Stimulated activated naive B cell treated with anti-CD40 and anti-IgM and Interleukin-4, amounts not matched to agents 10 μg/mL and 1 μg/mL and 100 μg/mL, for 72 hours (primary cell): ENCODE measurements around the gene ATPAF2.

Experiments
- ATAC-seq, 2 donors: fragments of 150-1000 bp; cut with Tn5 transposase; replicated peaks; 2 replicates each; pipeline ENCODE4 v1.10.0; 2021; ENCODE audit warnings: moderate library complexity in 1 of 2
- DNase-seq: peaks from one replicate; pipeline ENCODE4 v3.0.0; 2021
- H3K27ac Mint-ChIP-seq: one replicate; pipeline ENCODE4 v1.8.0; 2022; ENCODE audit warnings: mild to moderate bottlenecking, mixed read lengths
- H3K27me3 Mint-ChIP-seq, 2 donors: one replicate each; pipeline ENCODE4 v1.8.0; 2022; ENCODE audit warnings: mixed read lengths in 2 of 2
- H3K36me3 Mint-ChIP-seq, 2 donors: one replicate each; pipeline ENCODE4 v1.8.0; 2022; ENCODE audit warnings: mixed read lengths in 2 of 2, mild to moderate bottlenecking in 1 of 2
- H3K4me1 Mint-ChIP-seq, 2 donors: one replicate each; pipeline ENCODE4 v1.8.0; 2022; ENCODE audit warnings: mixed read lengths in 2 of 2, mild to moderate bottlenecking in 1 of 2
- H3K4me3 Mint-ChIP-seq, 2 donors: one replicate each; pipeline ENCODE4 v1.8.0; 2022; ENCODE audit warnings: mild to moderate bottlenecking in 2 of 2, mixed read lengths in 2 of 2, moderate library complexity in 1 of 2
- H3K9me3 Mint-ChIP-seq, 2 donors: one replicate each; pipeline ENCODE4 v1.8.0; 2022; ENCODE audit warnings: mixed read lengths in 2 of 2, mild to moderate bottlenecking in 1 of 2

The ATPAF2 gene

DNA sequence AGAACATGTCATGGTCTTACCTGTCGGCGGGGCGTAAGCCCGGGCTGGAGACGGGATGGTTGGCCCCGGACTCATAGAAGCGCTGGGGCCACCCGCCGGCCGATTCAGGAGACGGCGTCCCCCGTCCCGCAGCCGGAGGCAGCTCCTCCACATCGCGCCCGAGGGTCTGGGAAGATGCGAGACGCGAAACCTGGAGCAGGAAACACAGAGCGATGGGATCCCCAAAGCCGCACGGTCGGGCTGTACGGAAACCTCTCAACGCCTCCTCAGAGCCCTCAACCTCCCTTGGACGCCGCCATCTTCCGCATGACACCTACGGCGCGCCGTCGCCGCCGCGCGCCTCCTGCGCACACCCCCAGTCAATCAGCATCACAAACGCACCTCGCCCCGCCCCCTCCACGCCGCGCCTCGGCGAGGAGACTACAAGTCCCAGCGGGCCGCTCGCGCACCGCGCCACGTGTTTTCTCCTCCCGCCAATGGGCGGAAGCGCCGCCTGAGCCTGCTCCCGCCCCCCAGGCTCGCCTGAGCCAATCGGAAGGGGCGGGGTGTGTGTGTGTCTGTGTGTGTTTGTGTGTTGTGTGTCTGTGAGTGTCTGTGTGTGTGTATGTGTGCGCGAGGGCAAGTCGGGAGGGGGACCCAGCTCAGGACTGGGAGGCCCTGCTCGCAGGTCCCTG, at the start of gene ATPAF2, which contains the start of gene GID4:
TSS of gene ATPAF2 (minus strand) at position 308 of the 674 bp plus-strand sequence. CDS start at position 153, 155 bp downstream.
TSS of gene GID4 (plus strand) at position 548 of the 674 bp plus-strand sequence. CDS start at position 605, 57 bp downstream.
- peaks cover 37 to 59% of the 10 kb centered on the region in 2 donors for H3K4me1 Mint-ChIP-seq
- peak within 1 kb of the TSS; percentile 83 to 91 for H3K4me3 Mint-ChIP-seq
- H3K9me3 Mint-ChIP-seq = no peaks in the 10 kb centered on the region
- DNase-seq = peak; percentile 100
- no peaks in the 10 kb centered on the region for H3K27me3 Mint-ChIP-seq
- ATAC-seq = peak; percentile 86 to 91
- H3K27ac Mint-ChIP-seq = peak within 1 kb of the TSS; percentile 94
- peaks cover 8 to 11% of the 10 kb centered on the region in 2 donors for H3K36me3 Mint-ChIP-seq

DNA sequence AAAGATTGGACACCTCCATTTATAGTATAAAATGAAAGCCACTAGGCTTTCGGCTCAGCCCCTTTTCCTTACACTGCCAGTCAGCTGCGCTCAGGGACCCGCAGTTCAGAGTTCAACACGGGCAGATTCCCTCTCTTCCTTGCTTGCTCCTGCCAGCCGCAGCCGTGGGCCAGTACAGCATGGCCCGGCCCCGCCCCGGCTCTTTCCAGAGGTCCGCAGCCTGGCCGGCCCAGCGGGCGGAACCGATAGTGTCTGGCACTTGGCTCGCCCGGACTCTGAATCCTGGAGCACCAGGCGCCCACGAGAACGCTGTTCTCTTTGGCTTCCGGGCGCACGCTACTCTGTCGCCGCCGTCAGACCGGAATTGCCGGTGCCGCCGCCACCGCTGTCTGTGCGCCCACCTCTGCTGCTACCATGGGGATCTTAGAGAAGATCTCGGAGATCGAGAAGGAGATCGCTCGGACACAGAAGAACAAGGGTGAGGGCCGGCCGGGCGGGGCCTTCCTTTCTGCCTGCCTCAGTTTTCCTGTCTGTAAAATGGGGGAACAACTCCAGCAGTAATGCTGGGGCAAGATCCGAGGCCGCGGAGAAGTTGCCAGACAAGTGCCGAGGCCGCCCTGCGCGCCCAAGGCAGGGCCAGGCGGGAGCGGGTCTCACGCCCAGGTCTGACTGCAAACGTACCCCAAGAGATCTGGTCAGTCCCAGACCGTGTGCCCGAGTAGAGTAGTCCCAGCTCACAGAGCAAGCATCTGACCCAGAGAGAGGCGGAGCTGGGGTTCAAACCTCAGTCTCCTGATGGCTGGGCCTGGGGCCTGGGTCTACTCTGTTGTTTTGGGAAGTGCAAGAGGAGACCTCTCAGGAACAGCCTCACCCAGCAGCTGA, 48.9 kb upstream of the ATPAF2 start, which contains the start of gene DRG2:
TSS of gene DRG2 (plus strand) at position 339 of the 882 bp plus-strand sequence. CDS start at position 415, 76 bp downstream.
- Mint-ChIP-seq H3K36me3 (peaks cover 19 to 24% of the 10 kb centered on the region in 2 donors), H3K4me3 (peak within 1 kb of the TSS; percentile 98 to 99), H3K27me3 (no peaks in the 10 kb centered on the region), H3K9me3 (no peaks in the 10 kb centered on the region), H3K4me1 (peaks cover 15 to 40% of the 10 kb centered on the region in 2 donors), H3K27ac (peak within 1 kb of the TSS; percentile 99)
- DNase-seq (peak; percentile 88), ATAC-seq (peak; percentile 89 to 94)

- H3K27ac Mint-ChIP-seq = no peak overlapping the region
- ATAC-seq (no peak), DNase-seq (no peak)
- H3K4me1 Mint-ChIP-seq = peaks cover 11 to 19% of the 10 kb centered on the region in 2 donors
- H3K36me3 Mint-ChIP-seq = peaks cover 2 to 7% of the 10 kb centered on the region in 2 donors
- H3K27me3 Mint-ChIP-seq = peaks cover 0 to 12% of the 10 kb centered on the region in 2 donors
- H3K9me3 Mint-ChIP-seq = no peaks in the 10 kb centered on the region
- H3K4me3 Mint-ChIP-seq = no peak overlapping the region
These were observed 45.3 kb upstream of the ATPAF2 start for GRCh38 chr17:18084256-18084655.

DNA sequence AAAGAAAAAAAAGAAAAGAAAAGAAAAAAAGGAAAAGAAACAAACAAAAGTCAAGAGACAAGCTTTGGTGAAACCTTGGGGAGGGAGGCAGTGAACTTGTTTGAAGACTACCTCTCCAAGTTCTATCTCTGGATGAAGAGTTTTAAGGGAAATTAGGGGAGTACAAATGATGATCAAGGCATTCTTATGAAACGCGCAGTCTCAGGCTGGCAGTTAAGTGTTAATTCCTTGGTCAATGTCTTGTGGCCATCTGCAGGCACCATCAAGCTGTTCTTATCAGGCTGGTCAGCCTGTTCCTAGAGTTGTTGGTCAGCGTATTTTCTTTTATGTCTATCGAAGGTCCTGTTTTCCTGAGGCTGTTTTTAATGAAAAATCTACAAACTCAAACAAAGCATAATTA, 40.6 kb upstream of the ATPAF2 start:
- ATAC-seq = no peak
- no peak for DNase-seq
- H3K4me3 Mint-ChIP-seq = no peak overlapping the region
- peaks cover 6 to 23% of the 10 kb centered on the region in 2 donors for H3K27me3 Mint-ChIP-seq
- H3K9me3 Mint-ChIP-seq = no peaks in the 10 kb centered on the region
- H3K27ac Mint-ChIP-seq = no peak overlapping the region
- no peaks in the 10 kb centered on the region for H3K36me3 Mint-ChIP-seq
- no peaks in the 10 kb centered on the region for H3K4me1 Mint-ChIP-seq

GRCh38 chr17:18076936-18077335, 38.0 kb upstream of the ATPAF2 start:
- H3K4me3 Mint-ChIP-seq = no peak overlapping the region
- H3K27ac Mint-ChIP-seq = no peak overlapping the region
- no peaks in the 10 kb centered on the region for H3K9me3 Mint-ChIP-seq
- ATAC-seq = no peak
- peaks cover 6 to 23% of the 10 kb centered on the region in 2 donors for H3K27me3 Mint-ChIP-seq
- DNase-seq = no peak
- no peaks in the 10 kb centered on the region for H3K4me1 Mint-ChIP-seq
- H3K36me3 Mint-ChIP-seq = no peaks in the 10 kb centered on the region

DNA sequence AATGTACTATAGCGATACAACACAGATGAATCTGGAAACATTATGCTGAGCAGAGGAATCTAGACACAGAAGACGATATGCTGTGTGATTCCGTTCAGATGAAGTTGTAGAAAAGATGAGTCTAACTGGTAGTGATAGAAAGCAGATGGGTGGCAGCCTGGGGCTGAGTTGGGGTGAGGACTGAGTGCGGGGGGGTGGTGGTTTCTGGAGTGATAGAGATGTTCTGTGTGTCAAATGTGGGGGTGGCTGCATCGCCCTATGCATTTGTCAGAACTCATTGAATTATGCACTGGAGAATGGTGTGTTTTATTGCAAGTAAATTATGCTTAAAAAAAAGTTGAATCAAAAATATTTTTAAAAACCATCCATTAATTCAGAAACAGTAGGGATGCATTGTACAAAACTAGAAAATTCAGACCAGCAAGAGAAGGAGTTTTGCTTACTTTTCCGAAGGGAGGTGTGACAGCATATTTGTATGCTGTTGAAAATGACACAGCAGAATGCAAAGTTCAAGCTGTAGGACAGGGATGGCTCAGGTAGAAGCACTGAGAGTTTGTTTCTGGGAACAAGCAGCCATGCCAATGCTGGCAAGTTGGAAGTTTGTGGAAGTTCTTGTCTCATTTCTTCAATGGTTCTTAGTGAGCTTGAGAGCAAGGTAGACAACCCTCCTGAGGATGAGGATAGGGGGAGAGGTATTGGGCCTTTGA, 35.8 kb upstream of the ATPAF2 start:
- ATAC-seq = no peak
- Mint-ChIP-seq H3K4me1 (peaks cover 0 to 2% of the 10 kb centered on the region in 2 donors), H3K27ac (no peak overlapping the region), H3K27me3 (peaks cover 6 to 16% of the 10 kb centered on the region in 2 donors), H3K9me3 (no peaks in the 10 kb centered on the region), H3K36me3 (no peaks in the 10 kb centered on the region), H3K4me3 (no peak overlapping the region)
- DNase-seq = no peak

DNA sequence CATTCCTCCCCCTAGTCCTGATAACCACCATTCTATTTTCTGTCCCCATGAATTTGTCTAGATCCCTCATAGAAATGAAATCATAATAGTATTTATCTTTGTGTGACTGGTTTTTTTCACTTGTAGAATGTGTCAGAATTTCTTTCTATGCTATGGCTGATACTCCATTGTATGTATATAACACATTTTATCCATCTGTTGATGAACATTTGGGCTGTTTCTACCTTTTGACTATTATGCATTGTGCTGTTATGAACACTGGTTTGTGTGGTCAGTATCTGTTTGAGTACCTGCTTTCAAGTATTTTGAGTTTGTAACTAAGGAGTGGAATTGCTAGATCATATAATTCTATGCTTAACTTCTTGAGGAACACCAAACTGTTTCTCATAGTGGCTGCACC, 32.8 kb upstream of the ATPAF2 start:
- Mint-ChIP-seq H3K27ac (no peak overlapping the region), H3K9me3 (no peaks in the 10 kb centered on the region), H3K4me3 (no peak overlapping the region), H3K36me3 (peaks cover 0 to 4% of the 10 kb centered on the region in 2 donors), H3K4me1 (peaks cover 0 to 2% of the 10 kb centered on the region in 2 donors), H3K27me3 (peaks cover 6 to 7% of the 10 kb centered on the region in 2 donors)
- ATAC-seq (no peak), DNase-seq (no peak)

GRCh38 chr17:18070861-18071340, 31.9 kb upstream of the ATPAF2 start:
- peaks cover 6 to 7% of the 10 kb centered on the region in 2 donors for H3K27me3 Mint-ChIP-seq
- DNase-seq = no peak
- H3K27ac Mint-ChIP-seq = no peak overlapping the region

GRCh38 chr17:18069101-18069500, 30.1 kb upstream of the ATPAF2 start:
- DNase-seq = no peak
- Mint-ChIP-seq H3K36me3 (peaks cover 9 to 17% of the 10 kb centered on the region in 2 donors), H3K27me3 (no peaks in the 10 kb centered on the region), H3K4me1 (peaks cover 0 to 2% of the 10 kb centered on the region in 2 donors), H3K9me3 (no peaks in the 10 kb centered on the region), H3K4me3 (no peak overlapping the region), H3K27ac (no peak overlapping the region)
- no peak for ATAC-seq

More at GRCh38 chr17:18070861-18071340, 31.9 kb upstream of the ATPAF2 start:
- H3K4me1 Mint-ChIP-seq = peaks cover 0 to 2% of the 10 kb centered on the region in 2 donors
- H3K9me3 Mint-ChIP-seq = no peaks in the 10 kb centered on the region
- ATAC-seq = no peak
- no peak overlapping the region for H3K4me3 Mint-ChIP-seq
- H3K36me3 Mint-ChIP-seq = peaks cover 1 to 4% of the 10 kb centered on the region in 2 donors

GRCh38 chr17:18066866-18067265, 27.9 kb upstream of the ATPAF2 start:
- Mint-ChIP-seq H3K27ac (no peak overlapping the region), H3K9me3 (no peaks in the 10 kb centered on the region), H3K36me3 (peaks cover 11 to 24% of the 10 kb centered on the region in 2 donors), H3K4me1 (peaks cover 0 to 2% of the 10 kb centered on the region in 2 donors), H3K27me3 (no peaks in the 10 kb centered on the region), H3K4me3 (no peak overlapping the region)
- DNase-seq (no peak), ATAC-seq (no peak)

DNA sequence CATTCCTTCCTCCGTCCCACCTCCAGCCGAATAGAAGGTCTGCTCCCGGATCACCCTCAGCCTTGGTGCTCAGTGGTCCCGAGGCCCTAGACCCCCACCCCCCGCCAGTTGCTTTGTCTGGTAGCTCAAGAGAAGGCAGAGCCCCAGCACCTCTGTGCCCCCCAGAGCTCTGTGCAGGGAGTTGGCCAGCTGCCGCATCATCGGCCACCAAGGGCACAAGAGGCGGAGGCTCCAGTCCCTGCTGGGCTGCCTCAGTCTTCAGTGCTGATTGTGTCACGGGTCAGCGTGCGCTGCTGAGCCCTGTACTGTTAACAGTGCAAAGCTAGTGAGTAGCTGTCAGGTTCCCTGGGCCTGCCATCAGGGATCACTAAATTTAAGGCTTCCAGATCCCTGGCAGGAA, 26.6 kb upstream of the ATPAF2 start:
- Mint-ChIP-seq H3K27me3 (no peaks in the 10 kb centered on the region), H3K4me3 (no peak overlapping the region), H3K36me3 (peaks cover 13 to 29% of the 10 kb centered on the region in 2 donors), H3K9me3 (no peaks in the 10 kb centered on the region), H3K27ac (no peak overlapping the region), H3K4me1 (no peaks in the 10 kb centered on the region)
- DNase-seq (no peak), ATAC-seq (no peak)

GRCh38 chr17:18064053-18064452, 25.1 kb upstream of the ATPAF2 start:
- Mint-ChIP-seq H3K27ac (no peak overlapping the region), H3K4me1 (no peaks in the 10 kb centered on the region), H3K4me3 (no peak overlapping the region), H3K36me3 (peaks cover 20 to 35% of the 10 kb centered on the region in 2 donors), H3K27me3 (no peaks in the 10 kb centered on the region), H3K9me3 (no peaks in the 10 kb centered on the region)
- DNase-seq (no peak), ATAC-seq (no peak)

- no peak for ATAC-seq
- H3K27ac Mint-ChIP-seq = no peak overlapping the region
- no peak for DNase-seq
- no peaks in the 10 kb centered on the region for H3K9me3 Mint-ChIP-seq
- H3K27me3 Mint-ChIP-seq = no peaks in the 10 kb centered on the region
- peaks cover 25 to 44% of the 10 kb centered on the region in 2 donors for H3K36me3 Mint-ChIP-seq
- H3K4me3 Mint-ChIP-seq = no peak overlapping the region
- H3K4me1 Mint-ChIP-seq = peaks cover 0 to 2% of the 10 kb centered on the region in 2 donors
These were observed 20.3 kb upstream of the ATPAF2 start for GRCh38 chr17:18059283-18059682.

- ATAC-seq (no peak), DNase-seq (no peak)
- H3K27me3 Mint-ChIP-seq = no peaks in the 10 kb centered on the region
- peaks cover 24 to 35% of the 10 kb centered on the region in 2 donors for H3K36me3 Mint-ChIP-seq
- H3K27ac Mint-ChIP-seq = no peak overlapping the region
- H3K4me1 Mint-ChIP-seq = peaks cover 0 to 2% of the 10 kb centered on the region in 2 donors
- H3K4me3 Mint-ChIP-seq = no peak overlapping the region
- no peaks in the 10 kb centered on the region for H3K9me3 Mint-ChIP-seq
These were observed 17.2 kb upstream of the ATPAF2 start for GRCh38 chr17:18056214-18056613.
